Measurements from ENCODE around the gene HIRA. TPM values are rescaled to one million over a fixed set of nuclear protein-coding genes. Genes with fewer than 3 reads are reported as not detected.

HIRA gene
- total RNA-seq, 2 donors from 2014 or later: 26.9 to 34.9 TPM

- no peak for DNase-seq
- peak; percentile 64 for ATAC-seq
- intact Hi-C loops (cut with DNase I, micrococcal nuclease): no loop called here
Measured at GRCh38 chr22:19398206-19398605, 33.3 kb downstream of the HIRA start.

DNA sequence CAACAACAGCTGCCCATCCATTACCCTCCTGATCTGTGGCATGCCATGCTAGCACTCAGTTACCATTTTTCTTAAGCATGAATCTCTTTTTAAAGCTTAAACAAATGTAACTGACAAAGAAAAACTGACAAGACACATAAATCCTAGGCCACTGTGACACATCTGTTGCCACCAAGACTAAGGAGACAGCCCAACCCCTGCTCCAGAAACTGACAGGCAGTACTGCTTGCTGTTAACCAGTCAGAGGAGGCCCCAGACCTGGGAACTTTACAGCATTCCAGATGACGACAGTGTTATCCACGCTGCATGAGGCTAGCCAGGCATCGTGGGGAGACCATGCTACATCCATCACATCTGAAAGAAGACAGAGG is 33.8 kb downstream of the HIRA start:
- ATAC-seq (no peak), DNase-seq (no peak)
- intact Hi-C loops (cut with DNase I, micrococcal nuclease): no loop called here

- intact Hi-C loops (cut with DNase I, micrococcal nuclease): no loop called here
- DNase-seq (no peak), ATAC-seq (no peak)
Measured at GRCh38 chr22:19396934-19397733, 34.4 kb downstream of the HIRA start.

GRCh38 chr22:19396561-19396933 is 35.0 kb downstream of the HIRA start:
- DNase-seq: no peak
- intact Hi-C loops (cut with DNase I, micrococcal nuclease): no loop called here

GRCh38 chr22:19395276-19395675 is 36.3 kb downstream of the HIRA start:
- ATAC-seq (no peak), DNase-seq (no peak)
- intact Hi-C loops (cut with DNase I, micrococcal nuclease): no loop called here

More at GRCh38 chr22:19396561-19396933, 35.0 kb downstream of the HIRA start:
- no peak for ATAC-seq

GRCh38 chr22:19394274-19395050 is 37.1 kb downstream of the HIRA start:
- DNase-seq (no peak), ATAC-seq (no peak)
- intact Hi-C loops (cut with DNase I, micrococcal nuclease): no loop called here

GRCh38 chr22:19393704-19394103 is 37.8 kb downstream of the HIRA start:
- no peak for DNase-seq
- no peak for ATAC-seq
- intact Hi-C loops (cut with DNase I, micrococcal nuclease): no loop called here

GRCh38 chr22:19387575-19387974 is 44.0 kb downstream of the HIRA start:
- DNase-seq: no peak
- intact Hi-C loops (cut with DNase I, micrococcal nuclease): no loop called here
- no peak for ATAC-seq

DNA sequence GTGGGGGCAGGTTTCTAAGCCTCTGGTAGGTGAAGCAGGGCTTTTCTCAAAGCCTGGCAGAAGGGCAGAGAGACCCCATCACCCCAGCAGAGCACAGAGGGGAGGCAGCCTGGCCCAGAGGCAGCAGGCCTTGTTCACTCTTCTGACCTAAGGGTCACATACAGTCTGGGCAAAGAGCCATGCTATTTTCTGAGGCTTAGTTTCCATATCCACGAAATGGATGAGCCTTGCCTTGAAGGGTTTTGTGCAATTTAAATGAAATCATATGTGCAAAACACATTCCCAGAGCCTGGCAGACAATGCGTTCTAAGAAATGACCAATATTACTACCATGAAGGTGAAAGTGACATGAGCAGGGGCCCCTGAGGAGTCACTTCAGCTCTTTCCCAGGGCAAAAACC is 44.5 kb downstream of the HIRA start:
- ATAC-seq (no peak), DNase-seq (no peak)
- intact Hi-C loops (cut with DNase I, micrococcal nuclease): no loop called here

GRCh38 chr22:19386248-19386647 is 45.3 kb downstream of the HIRA start:
- intact Hi-C loops (cut with DNase I, micrococcal nuclease): no loop called here
- DNase-seq: no peak
- ATAC-seq: no peak

DNA sequence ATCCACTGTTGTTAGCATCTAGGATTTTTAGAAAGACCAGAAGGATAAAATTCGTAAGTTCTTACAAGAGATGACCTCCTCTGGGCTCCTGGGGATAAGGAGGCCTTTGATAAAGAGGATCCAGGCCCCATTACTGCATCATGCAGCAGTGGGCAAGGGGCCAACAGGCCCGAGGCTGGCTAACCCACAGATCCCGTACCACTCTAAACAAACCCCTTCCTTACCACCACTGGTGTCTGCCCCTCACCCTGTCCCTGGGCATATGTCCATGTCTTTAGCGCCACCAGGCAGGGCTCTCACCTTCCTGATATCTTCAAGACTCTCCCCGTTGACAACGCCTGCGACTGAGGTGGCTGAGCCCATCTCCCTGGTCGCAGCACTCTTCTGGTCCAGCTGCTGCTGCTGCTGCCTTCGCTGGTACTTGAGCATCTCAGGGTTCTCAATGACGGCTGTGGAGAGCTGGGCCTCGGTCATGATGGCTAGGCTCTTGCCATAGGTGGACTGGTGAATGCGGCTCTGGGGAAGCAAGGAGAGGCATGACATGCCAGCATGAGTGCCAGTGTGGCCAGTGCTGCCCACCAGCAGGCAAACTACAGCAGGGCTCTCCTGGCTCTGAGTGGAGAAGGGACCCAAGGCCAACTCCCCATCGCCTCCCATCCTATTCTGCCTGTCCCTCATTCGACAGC is 46.2 kb downstream of the HIRA start:
- intact Hi-C loops (cut with DNase I, micrococcal nuclease): no loop called here
- no peak for DNase-seq
- no peak for ATAC-seq

- ATAC-seq: no peak
- no peak for DNase-seq
- intact Hi-C loops (cut with DNase I, micrococcal nuclease): no loop called here
Measured at GRCh38 chr22:19383292-19383691, 48.2 kb downstream of the HIRA start.

- ATAC-seq (no peak), DNase-seq (no peak)
- intact Hi-C loops (cut with DNase I, micrococcal nuclease): no loop called here
Measured at GRCh38 chr22:19382240-19382639, 49.3 kb downstream of the HIRA start.

DNA sequence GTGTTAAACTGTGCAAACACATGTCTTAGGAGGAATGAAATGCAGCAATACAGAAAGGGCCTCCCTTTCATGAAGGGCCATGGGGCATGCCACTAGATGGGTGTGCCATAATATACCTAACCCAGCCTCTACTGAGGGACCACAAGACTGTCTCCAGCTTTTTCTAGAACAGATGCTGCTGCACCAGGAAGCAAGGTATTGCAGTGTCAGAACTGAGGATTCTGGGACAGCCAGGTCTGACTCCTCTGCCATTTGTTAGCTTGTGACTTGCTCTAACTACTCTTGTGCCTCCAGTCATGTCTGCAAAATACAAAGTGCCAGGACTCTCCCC is 53.2 kb downstream of the HIRA start:
- no peak for ATAC-seq
- intact Hi-C loops (cut with DNase I, micrococcal nuclease): no loop called here
- DNase-seq: no peak

DNA sequence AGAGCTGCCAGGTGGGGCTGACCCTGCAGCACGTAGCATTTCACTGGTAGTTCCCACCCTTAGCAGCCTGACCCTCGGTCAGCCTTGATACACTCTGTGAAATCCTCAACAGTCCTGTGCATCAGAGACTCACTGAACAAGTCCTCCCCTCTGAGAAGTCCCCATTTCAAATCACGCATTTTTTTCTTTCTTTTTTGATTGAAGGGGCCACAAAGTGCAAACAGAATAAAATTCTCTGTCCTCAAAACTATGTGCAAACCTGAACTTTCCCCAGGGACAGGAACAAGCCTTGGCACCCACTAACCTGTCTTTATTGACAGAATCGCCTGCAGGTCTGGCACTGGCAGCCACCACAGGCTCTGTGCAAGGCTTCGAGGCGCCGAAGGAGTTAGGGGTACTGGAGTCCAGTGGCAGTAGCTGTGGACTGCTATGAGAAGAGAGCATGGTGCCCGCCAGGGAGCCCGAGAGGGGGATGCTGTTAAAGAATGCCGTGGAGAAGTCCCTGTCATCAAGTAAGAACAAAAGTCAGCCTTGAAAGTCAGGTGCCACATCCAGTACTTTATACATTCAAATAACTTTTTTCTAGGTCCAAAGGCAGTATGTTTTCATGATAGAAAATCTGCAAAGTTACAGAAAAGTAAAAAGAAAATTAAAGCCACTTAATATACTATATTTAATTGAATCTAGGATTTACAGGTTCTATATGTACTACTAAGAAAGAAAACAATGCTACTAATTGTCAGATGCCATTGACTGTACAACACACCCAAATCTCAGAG is 53.8 kb downstream of the HIRA start:
- intact Hi-C loops (cut with DNase I, micrococcal nuclease): no loop called here
- ATAC-seq (no peak), DNase-seq (no peak)

GRCh38 chr22:19376971-19377370 is 54.6 kb downstream of the HIRA start:
- ATAC-seq (no peak), DNase-seq (no peak)
- intact Hi-C loops (cut with DNase I, micrococcal nuclease): no loop called here

- ATAC-seq (no peak), DNase-seq (no peak)
- intact Hi-C loops (cut with DNase I, micrococcal nuclease): no loop called here
Measured at GRCh38 chr22:19376247-19376646, 55.3 kb downstream of the HIRA start.

GRCh38 chr22:19375435-19375834 is 56.1 kb downstream of the HIRA start:
- DNase-seq (no peak), ATAC-seq (no peak)
- intact Hi-C loops (cut with DNase I, micrococcal nuclease): no loop called here

GRCh38 chr22:19374410-19374809 is 57.1 kb downstream of the HIRA start:
- no peak for DNase-seq
- no peak for ATAC-seq
- intact Hi-C loops (cut with DNase I, micrococcal nuclease): no loop called here

All from left colon (tissue), 2 donors.